ENCODE measurements around the gene IL13RA1. TPM values are rescaled to one million over a fixed set of nuclear protein-coding genes. Genes with fewer than 3 reads are reported as not detected.

IL13RA1 gene
- total RNA-seq, 1 experiment from 2014 or later = 106 TPM

GRCh38 chrX:118717678-118718391, 9.6 kb upstream of the IL13RA1 start:
- DNase-seq = no peak
- H3K79me2 ChIP-seq (ENCODE audit: low read depth) = no peaks in the 10 kb centered on the region
- BruUV-seq (replicated peaks) = no TSS peak

GRCh38 chrX:118718737-118719136, 8.7 kb upstream of the IL13RA1 start:
- Histone ChIP-seq H3K27me3 (ENCODE audit: insufficient read depth, low read depth) (no peaks in the 10 kb centered on the region), H3K79me2 (ENCODE audit: low read depth) (no peaks in the 10 kb centered on the region), H4K20me1 (ENCODE audit: insufficient read depth) (no peaks in the 10 kb centered on the region), H3K27ac (no peak overlapping the region), H3K36me3 (ENCODE audit: low read depth) (no peaks in the 10 kb centered on the region), H3K9me3 (ENCODE audit: insufficient read depth, low read depth) (no peaks in the 10 kb centered on the region), H3K9me2 (ENCODE audit: insufficient read depth) (no peaks in the 10 kb centered on the region), H3K4me2 (no peak overlapping the region), H3K4me3 (no peak overlapping the region), H2AFZ (no peak overlapping the region), H3K4me1 (replicated peaks; ENCODE audit: insufficient read depth) (peaks cover 9% of the 10 kb centered on the region), H3F3A (ENCODE audit: insufficient read depth, low read depth) (no peaks in the 10 kb centered on the region)
- CTCF ChIA-PET = no interaction called here
- TF ChIP-seq EZH2 (IDR thresholded peaks at IDR 0.05; ENCODE audit: low read depth) (no peak), CTCF (conservative IDR thresholded peaks at IDR 0.05) (no peak)
- BruUV-seq (replicated peaks) = no TSS peak
- no peak for DNase-seq
- POLR2A ChIA-PET (ENCODE audit: unreplicated experiment) = no interaction called here
- intact Hi-C loops (cut with micrococcal nuclease; ENCODE audit: unreplicated experiment) = no loop called here

More at GRCh38 chrX:118717678-118718391, 9.6 kb upstream of the IL13RA1 start:
- no peak for TF ChIP-seq EZH2 (IDR thresholded peaks at IDR 0.05; ENCODE audit: low read depth)
- no peak for TF ChIP-seq CTCF (conservative IDR thresholded peaks at IDR 0.05)
- intact Hi-C loops (cut with micrococcal nuclease; ENCODE audit: unreplicated experiment) = no loop called here
- no peak overlapping the region for H2AFZ ChIP-seq
- no peaks in the 10 kb centered on the region for H3K36me3 ChIP-seq (ENCODE audit: low read depth)
- H3K27ac ChIP-seq = no peak overlapping the region
- no peaks in the 10 kb centered on the region for H3K9me2 ChIP-seq (ENCODE audit: insufficient read depth)
- ChIA-PET POLR2A (ENCODE audit: unreplicated experiment) (interaction anchor here (0.7 kb wide), 1 partner anchor 13 kb away, joined by 17 read pairs; no protein-coding TSS in a partner anchor), CTCF (no interaction called here)
- no peak overlapping the region for H3K4me3 ChIP-seq
- H3K9me3 ChIP-seq (ENCODE audit: insufficient read depth, low read depth) = no peaks in the 10 kb centered on the region
- H3K27me3 ChIP-seq (ENCODE audit: insufficient read depth, low read depth) = no peaks in the 10 kb centered on the region
- H4K20me1 ChIP-seq (ENCODE audit: insufficient read depth) = no peaks in the 10 kb centered on the region
- H3K4me2 ChIP-seq = no peak overlapping the region
- peaks cover under 1% of the 10 kb centered on the region; the same call in 1 of the 2 replicates for H3K4me1 ChIP-seq (replicated peaks; ENCODE audit: insufficient read depth)
- no peaks in the 10 kb centered on the region for H3F3A ChIP-seq (ENCODE audit: insufficient read depth, low read depth)

GRCh38 chrX:118720058-118720707, 7.2 kb upstream of the IL13RA1 start:
- Histone ChIP-seq H3K4me2 (no peak overlapping the region), H3F3A (ENCODE audit: insufficient read depth, low read depth) (peaks cover under 1% of the 10 kb centered on the region; the same call in 1 of the 2 replicates), H4K20me1 (ENCODE audit: insufficient read depth) (no peaks in the 10 kb centered on the region), H3K27me3 (ENCODE audit: insufficient read depth, low read depth) (no peaks in the 10 kb centered on the region), H3K4me3 (no peak overlapping the region), H2AFZ (no peak overlapping the region), H3K9me3 (ENCODE audit: insufficient read depth, low read depth) (no peaks in the 10 kb centered on the region), H3K79me2 (ENCODE audit: low read depth) (no peaks in the 10 kb centered on the region), H3K27ac (no peak overlapping the region), H3K4me1 (replicated peaks; ENCODE audit: insufficient read depth) (peaks cover 18% of the 10 kb centered on the region), H3K9me2 (ENCODE audit: insufficient read depth) (no peaks in the 10 kb centered on the region), H3K36me3 (ENCODE audit: low read depth) (no peaks in the 10 kb centered on the region)
- CTCF ChIA-PET = no interaction called here
- POLR2A ChIA-PET (ENCODE audit: unreplicated experiment) = no interaction called here
- TF ChIP-seq EZH2 (IDR thresholded peaks at IDR 0.05; ENCODE audit: low read depth) (no peak), CTCF (conservative IDR thresholded peaks at IDR 0.05) (no peak)
- intact Hi-C loops (cut with micrococcal nuclease; ENCODE audit: unreplicated experiment) = loop anchor here (10.0 kb wide), 1 partner anchor 325 kb away; no protein-coding TSS in a partner anchor
- DNase-seq = no peak
- BruUV-seq (replicated peaks) = no TSS peak

Measured in PC-9 (cell line).